Prostate gland (tissue), 2 donors: Measurements from ENCODE around the gene QPCT.

Experiments
- POLR2A ChIP-seq: fragments of 450-650 bp; IDR thresholded peaks from one replicate; pipeline ENCODE4 v1.6.1; 2016; ENCODE audit warnings: antibody characterized with exemption, mild to moderate bottlenecking
- POLR2AphosphoS5 ChIP-seq: sonication (generic); formaldehyde crosslinking; IDR thresholded peaks from one replicate; pipeline ENCODE4 v1.6.1; 2017; ENCODE audit warnings: antibody characterized with exemption
- TF ChIP-seq, protein P1 (sequence below), 4 experiments: fragments of 200-600 bp in 2 of 4; fragments of 450-650 bp in 2 of 4; sonication (generic) in 2 of 4; IDR thresholded peaks; 1 replicate in 3 of 4; 2 replicates in 1 of 4; pipeline ENCODE4 v1.5.1; 2016 to 2019; ENCODE audit warnings: antibody characterized with exemption in 4 of 4, mild to moderate bottlenecking in 2 of 4, moderate library complexity in 2 of 4

DNA sequence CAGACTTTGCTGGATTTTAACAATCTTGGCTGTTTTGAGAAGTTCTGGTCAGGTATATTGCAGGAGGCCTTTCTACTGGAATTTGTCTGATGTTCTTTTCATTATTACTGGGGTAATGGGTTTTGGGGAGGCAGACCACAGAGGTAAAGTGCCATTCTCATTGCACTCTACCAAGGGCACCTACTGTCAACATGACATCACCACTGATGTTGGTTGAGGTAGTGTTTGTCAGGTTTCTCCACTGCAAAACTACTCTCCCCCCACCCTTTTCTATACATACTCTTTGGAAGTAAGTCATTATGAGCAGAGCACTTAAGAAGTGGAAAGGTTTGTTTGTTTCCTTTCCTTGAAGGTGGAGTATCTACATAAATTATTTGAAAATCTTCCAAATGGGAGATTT lies 46.8 kb upstream of the QPCT start:
- TF ChIP-seq POLR2AphosphoS5 (no peak), POLR2A (no peak)
- TF ChIP-seq, protein P1, sequence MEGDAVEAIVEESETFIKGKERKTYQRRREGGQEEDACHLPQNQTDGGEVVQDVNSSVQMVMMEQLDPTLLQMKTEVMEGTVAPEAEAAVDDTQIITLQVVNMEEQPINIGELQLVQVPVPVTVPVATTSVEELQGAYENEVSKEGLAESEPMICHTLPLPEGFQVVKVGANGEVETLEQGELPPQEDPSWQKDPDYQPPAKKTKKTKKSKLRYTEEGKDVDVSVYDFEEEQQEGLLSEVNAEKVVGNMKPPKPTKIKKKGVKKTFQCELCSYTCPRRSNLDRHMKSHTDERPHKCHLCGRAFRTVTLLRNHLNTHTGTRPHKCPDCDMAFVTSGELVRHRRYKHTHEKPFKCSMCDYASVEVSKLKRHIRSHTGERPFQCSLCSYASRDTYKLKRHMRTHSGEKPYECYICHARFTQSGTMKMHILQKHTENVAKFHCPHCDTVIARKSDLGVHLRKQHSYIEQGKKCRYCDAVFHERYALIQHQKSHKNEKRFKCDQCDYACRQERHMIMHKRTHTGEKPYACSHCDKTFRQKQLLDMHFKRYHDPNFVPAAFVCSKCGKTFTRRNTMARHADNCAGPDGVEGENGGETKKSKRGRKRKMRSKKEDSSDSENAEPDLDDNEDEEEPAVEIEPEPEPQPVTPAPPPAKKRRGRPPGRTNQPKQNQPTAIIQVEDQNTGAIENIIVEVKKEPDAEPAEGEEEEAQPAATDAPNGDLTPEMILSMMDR (IDR thresholded peaks at IDR 0.05) = no peak
